HG02981 (cell line): Measurements from ENCODE around the gene IRF8.

Experiments used
- ATAC-seq: cut with Tn5 transposase; IDR thresholded peaks from one replicate; pipeline ENCODE4 v1.9.1; 2021; ENCODE audit warnings: mild to moderate bottlenecking, moderate library complexity; ENCODE audit not compliant: unreplicated experiment

IRF8 gene

DNA sequence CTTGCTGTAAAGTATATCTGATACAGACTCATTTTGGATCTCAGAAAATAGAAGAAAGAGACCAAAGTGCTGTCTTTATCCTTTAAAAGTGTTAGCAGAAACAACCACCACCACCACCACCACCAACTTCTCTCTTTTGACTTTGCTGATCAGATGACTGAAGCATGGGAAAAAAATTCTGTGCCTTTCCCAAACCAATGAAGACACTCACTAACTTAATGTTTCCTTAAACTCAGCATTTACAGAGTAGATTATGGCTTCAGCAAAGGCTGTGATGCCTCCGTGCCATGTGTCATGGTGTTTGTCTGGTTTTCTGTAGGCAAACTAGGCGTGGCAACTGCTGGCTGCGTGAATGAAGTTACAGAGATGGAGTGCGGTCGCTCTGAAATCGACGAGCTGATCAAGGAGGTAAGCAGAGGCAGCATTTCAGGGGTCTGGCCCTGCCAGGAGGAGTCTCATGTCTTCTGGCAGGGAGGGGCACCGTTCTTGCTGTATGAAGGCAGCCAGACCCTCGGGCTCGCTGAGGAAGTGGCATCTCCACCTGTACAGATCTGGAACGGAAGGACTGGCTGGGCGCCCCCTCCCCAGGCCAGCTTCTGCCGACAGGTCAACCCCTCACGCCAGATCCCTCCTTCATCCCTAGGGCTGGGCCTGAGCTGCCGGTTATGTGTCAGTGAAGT, 12.4 kb downstream of the IRF8 start:
- no peak for ATAC-seq

DNA sequence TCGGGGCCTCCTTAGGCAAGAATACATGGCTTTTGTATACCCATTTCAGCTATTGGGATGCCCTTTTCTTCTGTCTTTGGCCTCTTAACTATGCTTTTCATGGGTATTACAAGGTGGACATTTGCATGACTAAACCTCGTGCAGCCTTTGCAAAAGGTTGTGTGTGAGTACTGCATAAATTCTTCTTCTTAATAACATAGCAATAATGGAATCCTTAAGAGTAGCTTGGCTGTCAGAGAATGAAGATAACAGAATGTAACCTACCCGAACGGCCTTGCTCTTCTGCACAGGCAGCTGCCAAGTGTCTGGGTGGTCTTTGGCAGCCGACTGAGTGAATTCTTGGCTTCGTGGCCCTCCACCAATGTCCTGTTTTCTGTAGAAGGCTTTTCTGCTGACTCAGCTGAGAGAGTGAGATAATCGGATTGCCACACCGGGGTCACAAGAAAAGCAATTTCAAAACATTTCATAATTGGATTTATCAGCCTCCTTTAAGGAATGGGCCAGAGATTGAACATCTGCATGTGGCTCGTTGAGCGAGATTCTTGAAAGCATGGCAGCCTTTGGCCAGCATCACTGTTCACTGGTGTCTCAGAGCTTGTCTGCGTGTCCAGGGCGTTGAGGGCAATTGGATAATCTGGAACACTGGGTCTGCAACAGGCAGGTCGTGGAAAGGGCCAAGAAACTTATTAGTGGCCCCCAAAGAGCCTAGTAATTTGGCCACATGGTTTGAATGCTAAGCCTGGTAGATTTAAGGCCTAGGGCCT, 13.4 kb downstream of the IRF8 start:
- ATAC-seq, result no peak

DNA sequence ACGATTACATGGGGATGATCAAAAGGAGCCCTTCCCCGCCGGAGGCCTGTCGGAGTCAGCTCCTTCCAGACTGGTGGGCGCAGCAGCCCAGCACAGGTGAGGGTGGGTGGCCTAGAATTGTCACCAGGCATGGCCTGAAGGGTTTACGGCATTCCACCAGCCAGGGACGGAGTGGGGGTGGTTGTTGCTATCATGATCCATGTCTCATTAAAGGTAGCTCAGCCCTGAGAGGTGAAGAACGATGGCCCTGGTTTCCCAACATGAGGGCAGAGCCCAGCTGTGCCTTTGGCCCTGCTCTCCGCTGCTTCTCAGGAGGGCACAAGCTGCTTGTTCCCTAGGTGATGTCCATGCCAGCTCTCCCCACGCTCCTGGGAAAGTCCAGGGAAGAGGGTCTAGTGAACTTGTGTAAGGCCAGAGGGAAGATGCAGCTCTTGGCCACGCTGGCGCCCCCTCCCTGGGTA, 14.2 kb downstream of the IRF8 start:
- ATAC-seq, result no peak

- ATAC-seq, result no peak
These were observed 14.9 kb downstream of the IRF8 start for GRCh38 chr16:85913688-85914422.

DNA sequence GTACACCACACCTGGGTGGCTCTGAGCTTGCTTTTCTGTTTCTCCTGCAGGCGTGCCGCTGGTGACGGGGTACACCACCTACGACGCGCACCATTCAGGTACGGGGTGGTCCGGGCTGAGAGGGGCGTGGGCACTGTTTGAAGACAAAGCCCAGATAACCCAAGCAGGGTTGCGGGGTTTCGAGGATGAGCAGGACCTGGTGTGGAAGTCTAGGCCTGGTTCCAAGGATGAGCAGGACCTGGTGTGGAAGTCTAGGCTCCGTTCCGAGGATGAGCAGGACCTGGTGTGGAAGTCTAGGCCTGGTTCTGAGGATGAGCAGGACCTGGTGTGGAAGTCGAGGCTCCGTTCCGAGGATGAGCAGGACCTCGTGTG, 15.4 kb downstream of the IRF8 start:
- ATAC-seq, result no peak

DNA sequence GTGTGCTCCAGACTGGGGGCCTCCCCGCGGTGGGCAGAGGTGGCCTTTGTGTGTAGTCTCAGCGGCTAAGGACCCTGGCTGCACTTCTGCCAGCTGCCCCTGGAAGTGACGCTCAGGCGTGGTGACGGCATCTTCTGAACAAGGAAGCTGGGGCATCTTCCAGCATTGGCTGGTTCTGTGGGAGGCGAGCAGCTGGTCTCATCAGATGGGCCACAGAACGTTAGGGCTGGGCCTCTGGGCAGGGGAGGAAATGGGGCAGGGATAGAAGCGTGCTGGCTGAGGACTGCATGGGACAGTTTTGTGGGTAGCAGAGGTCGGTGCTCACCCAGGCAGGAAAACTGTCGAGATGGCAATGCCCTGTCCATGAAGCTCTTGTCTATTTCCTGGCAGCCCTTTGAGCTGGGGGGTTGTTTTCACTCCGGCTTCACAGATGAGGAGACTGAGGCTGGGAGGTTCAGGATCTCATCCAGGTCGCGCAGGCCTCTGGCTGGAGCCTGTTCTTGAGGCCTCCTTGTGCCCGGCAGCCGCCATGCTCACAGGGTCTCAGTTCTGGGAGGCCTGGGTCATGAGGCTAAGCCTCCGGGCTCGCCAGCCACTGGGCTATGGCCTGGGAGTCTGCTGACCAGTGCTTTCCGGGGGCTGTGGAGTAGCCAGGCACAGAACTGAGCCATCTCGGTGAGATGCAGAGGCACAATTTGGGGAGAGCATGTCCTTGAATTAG, 16.3 kb downstream of the IRF8 start:
- ATAC-seq, result no peak

- ATAC-seq, result no peak
These were observed 17.4 kb downstream of the IRF8 start for GRCh38 chr16:85916141-85916890.

DNA sequence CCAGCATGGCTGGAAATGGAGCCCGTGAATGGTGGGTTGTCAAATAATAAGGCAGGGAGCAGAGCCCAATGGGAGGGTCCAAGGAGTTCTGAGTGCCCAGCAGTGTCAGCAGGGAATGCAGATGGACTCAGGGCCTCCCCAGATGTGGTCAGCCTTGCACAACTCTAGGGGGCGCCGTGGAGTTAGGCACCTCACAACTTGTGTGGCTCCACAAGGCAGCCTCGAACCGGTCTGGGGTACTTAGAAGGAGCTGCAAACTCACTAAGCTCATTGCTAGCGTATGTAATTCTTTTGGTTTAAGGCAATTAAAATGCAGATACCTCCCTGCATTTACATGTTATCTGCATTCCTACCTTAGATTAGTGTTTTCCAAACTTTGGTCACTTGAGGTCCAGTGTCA, 18.1 kb downstream of the IRF8 start:
- no peak for ATAC-seq

DNA sequence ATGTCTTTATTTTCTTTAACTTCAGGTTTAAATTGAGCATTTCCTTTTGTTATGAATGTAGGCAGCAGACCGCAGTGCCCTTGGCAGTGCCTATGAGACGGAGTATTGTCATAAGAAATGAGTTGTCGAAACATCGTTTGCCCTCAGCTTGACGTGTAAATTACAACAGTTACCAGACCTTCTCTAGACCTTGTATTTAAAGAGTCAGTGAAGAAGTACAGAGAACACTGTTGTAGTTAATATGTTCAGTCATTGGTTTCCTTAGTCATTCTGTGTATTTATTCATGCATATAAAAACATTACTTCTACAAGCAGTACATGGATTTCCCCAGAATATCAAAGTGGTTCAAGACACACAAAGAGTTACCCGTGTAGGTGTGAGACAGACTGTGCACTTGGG, 19.0 kb downstream of the IRF8 start:
- no peak for ATAC-seq

DNA sequence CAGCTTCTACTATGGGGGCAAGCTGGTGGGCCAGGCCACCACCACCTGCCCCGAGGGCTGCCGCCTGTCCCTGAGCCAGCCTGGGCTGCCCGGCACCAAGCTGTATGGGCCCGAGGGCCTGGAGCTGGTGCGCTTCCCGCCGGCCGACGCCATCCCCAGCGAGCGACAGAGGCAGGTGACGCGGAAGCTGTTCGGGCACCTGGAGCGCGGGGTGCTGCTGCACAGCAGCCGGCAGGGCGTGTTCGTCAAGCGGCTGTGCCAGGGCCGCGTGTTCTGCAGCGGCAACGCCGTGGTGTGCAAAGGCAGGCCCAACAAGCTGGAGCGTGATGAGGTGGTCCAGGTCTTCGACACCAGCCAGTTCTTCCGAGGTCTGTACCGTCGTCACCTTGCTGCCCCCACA, 19.5 kb downstream of the IRF8 start:
- no peak for ATAC-seq

DNA sequence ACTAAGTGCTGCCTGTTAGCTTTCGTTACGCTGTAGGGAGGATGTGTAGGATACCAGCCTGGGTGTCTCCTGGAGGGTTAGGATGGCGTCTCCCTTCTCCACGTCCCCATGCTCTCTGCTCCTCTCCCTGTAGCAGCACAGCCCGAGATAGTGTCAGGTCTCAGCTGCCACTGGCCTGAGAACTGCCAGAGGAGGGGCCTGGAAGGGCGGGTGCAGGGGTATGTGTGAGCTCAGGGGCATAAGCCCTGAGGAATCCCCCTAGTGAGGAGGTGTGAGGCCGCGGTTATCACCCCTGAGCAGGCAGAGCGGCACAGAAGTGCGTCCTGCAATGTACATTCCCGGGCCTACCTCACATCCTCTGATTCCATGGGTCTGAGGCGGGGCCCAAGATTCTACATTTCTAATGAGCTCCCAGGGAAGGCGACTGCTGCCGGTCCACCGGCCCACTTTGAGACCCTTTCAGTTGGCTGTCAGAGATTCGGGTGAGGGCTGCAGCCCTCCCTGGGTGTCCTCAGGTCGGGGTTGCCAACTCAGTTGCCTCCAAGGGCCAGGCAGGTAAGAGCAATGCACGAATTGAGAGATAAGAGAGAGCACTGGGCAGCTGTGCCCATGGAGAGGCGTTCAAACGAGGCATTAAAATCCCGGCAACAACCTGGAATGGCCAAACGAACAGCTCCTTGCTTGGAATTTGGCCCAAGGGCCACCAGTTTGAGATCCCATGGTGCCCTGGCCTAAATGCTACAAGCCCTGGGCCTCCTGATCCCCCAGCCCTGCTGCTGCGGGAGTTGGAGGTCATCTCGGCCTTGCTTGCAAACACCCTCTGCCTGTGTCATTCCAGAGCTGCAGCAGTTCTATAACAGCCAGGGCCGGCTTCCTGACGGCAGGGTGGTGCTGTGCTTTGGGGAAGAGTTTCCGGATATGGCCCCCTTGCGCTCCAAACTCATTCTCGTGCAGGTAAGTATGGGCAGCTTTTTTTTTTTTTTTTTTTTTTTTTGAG, 20.6 kb downstream of the IRF8 start:
- no peak for ATAC-seq

GRCh38 chr16:85921026-85921425, 22.1 kb downstream of the IRF8 start:
- no peak for ATAC-seq

- no peak for ATAC-seq
These were observed 24.4 kb downstream of the IRF8 start for GRCh38 chr16:85923153-85924021.

DNA sequence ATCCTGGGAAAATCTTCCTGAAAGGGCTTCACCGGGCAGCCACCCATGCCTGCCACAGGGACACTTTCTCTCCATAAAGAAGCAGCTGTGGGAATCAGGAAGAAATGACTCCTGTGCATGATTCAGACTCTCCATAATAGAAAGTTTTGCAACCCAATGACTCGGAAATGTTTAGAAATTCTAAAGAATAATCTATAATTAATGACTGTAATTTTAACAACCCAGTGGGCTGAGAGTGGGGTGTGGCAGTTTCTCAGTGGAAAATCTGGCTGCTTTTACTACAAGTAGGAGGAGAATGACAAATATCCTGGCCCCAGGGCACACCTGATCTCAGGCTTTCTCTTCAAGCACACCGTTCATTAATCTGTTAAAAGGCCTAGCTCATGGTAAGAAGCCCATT, 25.7 kb downstream of the IRF8 start:
- ATAC-seq, result no peak

DNA sequence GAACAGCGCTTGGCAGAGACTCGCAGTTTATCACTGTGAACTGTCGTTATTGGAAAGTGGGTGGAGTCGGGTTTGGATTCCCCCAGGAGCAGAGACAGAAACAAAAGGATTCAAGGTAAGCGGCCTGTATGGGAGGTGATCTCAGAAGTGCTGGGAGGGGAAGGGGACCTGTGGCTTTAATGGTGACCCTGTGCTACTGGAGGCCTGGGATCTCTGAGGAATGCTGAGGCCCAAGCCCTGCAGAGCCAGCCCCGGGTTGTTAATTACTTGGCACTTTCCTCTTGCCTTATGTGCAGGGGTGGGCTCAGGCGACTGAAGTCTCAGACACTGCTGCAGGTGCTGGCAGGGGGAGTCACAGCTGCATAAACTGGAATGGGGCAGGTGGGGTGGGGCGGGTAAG, 27.4 kb downstream of the IRF8 start:
- ATAC-seq, result no peak

- no peak for ATAC-seq
These were observed 28.4 kb downstream of the IRF8 start for GRCh38 chr16:85927371-85927770.

DNA sequence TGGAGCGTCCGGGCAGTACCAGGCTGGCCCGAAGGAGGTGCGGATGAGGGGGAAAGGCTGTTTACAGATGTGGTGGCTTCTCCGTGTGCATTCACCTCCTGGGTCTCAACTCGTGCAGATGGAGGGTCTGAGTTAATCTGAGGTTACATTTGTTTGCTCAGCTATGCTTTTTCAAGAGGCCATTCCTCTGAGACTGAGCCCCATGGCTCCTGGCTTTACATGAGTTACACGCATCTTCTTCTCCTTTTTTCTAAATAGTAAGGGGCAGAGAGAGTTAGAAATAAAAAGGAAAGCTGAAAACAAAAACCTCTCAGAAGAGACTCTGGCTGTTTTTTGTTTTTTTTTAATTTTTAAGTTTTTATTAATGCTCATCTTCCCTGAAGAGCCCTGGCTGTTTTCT, 29.0 kb downstream of the IRF8 start:
- ATAC-seq, result no peak

DNA sequence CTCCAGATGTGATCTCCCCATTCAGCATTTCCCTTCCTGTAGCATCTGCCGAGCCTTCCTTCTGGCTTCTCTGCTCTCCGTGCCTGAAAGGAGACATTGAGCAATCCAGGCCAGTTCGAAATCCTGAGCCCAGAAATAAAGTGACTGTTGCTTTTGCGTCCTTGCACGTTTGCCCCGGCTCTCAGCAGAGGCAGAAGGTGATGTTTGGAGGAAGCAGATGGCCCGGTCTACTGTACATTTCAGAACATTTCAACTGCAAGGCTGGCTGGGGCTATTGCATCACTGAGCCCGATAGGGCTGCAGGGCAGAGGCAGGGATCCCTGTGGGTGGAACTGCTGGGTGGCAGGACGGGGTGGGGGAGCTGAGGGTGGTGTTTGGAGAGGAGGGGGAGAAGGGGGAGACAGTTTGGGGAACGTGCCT, 29.4 kb downstream of the IRF8 start:
- ATAC-seq, result no peak
